ENCODE data around the gene PPIA.
A peak's percentile ranks its signal among the peaks of the same experiment; 100 is the strongest.

GRCh38 chr7:44802418-44803025 lies 6.0 kb downstream of the PPIA start:
- TF ChIP-seq POLR2A (IDR thresholded peaks at IDR 0.05; ENCODE audit: low read depth, low read length) (peak; percentile 58), POLR2AphosphoS5 (IDR thresholded peaks at IDR 0.05; ENCODE audit: low read depth, low read length) (peak; percentile 70; the same call in 1 of the 2 replicates), TAF1 (IDR thresholded peaks at IDR 0.05; ENCODE audit: low read depth, low read length) (no peak)
